Measurements from ENCODE around the gene MACROD2.

DNA sequence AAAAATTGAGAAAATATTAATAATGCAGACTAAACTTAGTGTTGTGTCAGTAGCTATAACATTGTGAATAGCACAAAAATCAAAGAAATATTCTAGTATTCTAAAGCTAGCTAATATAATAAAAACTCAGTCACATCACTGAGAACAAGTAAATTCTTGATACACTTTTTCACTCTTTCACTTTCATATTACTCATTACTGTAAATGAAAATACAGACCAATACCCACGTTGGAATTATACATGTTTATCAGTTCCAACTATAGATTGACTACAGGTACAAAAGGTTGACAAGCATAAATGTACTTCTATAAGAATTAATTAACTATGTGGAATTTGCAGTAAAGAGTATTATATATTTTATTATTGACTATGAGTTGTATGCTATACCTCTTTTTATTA lies 1385.5 kb downstream of the MACROD2 start:
- TF ChIP-seq CTCF (optimal IDR thresholded peaks at IDR 0.05 in 1 of 3, IDR thresholded peaks at IDR 0.05 in 1 of 3, conservative IDR thresholded peaks at IDR 0.05 in 1 of 3; ENCODE audit: extremely low read depth in 1 of 3, insufficient read depth in 2 of 3, low read length in 3 of 3) (no peak), EZH2 (IDR thresholded peaks at IDR 0.05; ENCODE audit: low read length) (no peak)
